Measurements from ENCODE around the gene MYRFL. TPM values are rescaled to one million over a fixed set of nuclear protein-coding genes. Genes with fewer than 3 reads are reported as not detected.

The MYRFL gene
- total and polyA plus RNA-seq, 2 of the 8 experiments (the other 6 are each of a cell fraction or from before 2014, with no cell fraction given) = 1.1 to 2.0 TPM

DNA sequence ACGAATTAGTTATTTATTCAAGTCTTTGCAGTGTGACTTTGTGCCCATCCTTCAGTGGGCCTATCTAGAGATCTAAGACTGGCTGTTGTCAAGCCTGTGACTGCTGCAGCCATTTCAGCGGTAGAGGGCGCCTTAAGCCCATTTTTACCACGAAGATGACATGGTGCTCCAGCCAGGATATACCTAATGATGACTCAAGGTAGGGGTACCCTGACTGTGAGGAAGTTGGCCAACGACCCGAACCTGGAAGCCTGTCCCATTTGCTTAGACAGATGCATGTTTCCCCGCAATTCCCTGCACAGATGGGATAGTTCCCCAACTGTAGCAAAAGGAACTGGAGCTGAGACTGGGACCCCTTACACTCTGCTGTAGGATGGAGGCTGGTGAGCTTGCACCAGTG is 45.1 kb upstream of the MYRFL start (continued):
- TF ChIP-seq, protein P1, sequence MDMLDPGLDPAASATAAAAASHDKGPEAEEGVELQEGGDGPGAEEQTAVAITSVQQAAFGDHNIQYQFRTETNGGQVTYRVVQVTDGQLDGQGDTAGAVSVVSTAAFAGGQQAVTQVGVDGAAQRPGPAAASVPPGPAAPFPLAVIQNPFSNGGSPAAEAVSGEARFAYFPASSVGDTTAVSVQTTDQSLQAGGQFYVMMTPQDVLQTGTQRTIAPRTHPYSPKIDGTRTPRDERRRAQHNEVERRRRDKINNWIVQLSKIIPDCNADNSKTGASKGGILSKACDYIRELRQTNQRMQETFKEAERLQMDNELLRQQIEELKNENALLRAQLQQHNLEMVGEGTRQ (IDR thresholded peaks at IDR 0.05; ENCODE audit: low read length) = no peak
- no peak for TF ChIP-seq BRCA1 (IDR thresholded peaks at IDR 0.05; ENCODE audit: low read depth, low read length)
- no peak for TF ChIP-seq JUN (IDR thresholded peaks at IDR 0.05; ENCODE audit: low read depth, low read length)
- no peak for TF ChIP-seq SIN3A (conservative IDR thresholded peaks at IDR 0.05 in 1 of 2, IDR thresholded peaks at IDR 0.05 in 1 of 2; ENCODE audit: low read depth in 1 of 2, low read length in 2 of 2)
- TF ChIP-seq CBX5 (IDR thresholded peaks at IDR 0.05; ENCODE audit: low read depth, low read length) = no peak
- no peak for TF ChIP-seq PHF8 (conservative IDR thresholded peaks at IDR 0.05; ENCODE audit: low read depth, low read length)
- no peak for TF ChIP-seq NANOG (IDR thresholded peaks at IDR 0.05; ENCODE audit: insufficient read depth, low read depth, low read length, poor library complexity, severe bottlenecking)
- TF ChIP-seq BACH1 (IDR thresholded peaks at IDR 0.05; ENCODE audit: low read length) = peak; percentile 70
- TF ChIP-seq SP2 (IDR thresholded peaks at IDR 0.05; ENCODE audit: low read length) = no peak
- no peak for TF ChIP-seq HDAC2 (IDR thresholded peaks at IDR 0.05; ENCODE audit: borderline replicate concordance in 1 of 2, low read depth in 2 of 2, low read length in 2 of 2)
- peak; percentile 72 for TF ChIP-seq JUND (IDR thresholded peaks at IDR 0.05; ENCODE audit: low read length)
- TF ChIP-seq TAF1 (IDR thresholded peaks at IDR 0.05; ENCODE audit: low read depth, low read length) = no peak
